Thyroid gland (tissue), 4 donors: Measurements from ENCODE around the gene SEMA4D.

Source experiments
- CTCF ChIP-seq, 6 experiments: fragments of 200-600 bp in 3 of 6; fragments of 450-650 bp in 3 of 6; sonication (generic) in 3 of 6; IDR thresholded peaks; one replicate each; pipeline ENCODE4 v1.5.1; 2016 to 2019; ENCODE audit warnings: antibody characterized with exemption in 6 of 6, mild to moderate bottlenecking in 2 of 6, inconsistent platforms in 1 of 6, moderate library complexity in 1 of 6
- POLR2A ChIP-seq, 2 donors: fragments of 450-650 bp; IDR thresholded peaks; one replicate each; pipeline ENCODE4 v1.6.1; 2017; ENCODE audit warnings: antibody characterized with exemption in 2 of 2, mild to moderate bottlenecking in 2 of 2, moderate library complexity in 1 of 2

GRCh38 chr9:89512382-89512781, 14.5 kb upstream of the SEMA4D start:
- TF ChIP-seq CTCF (IDR thresholded peaks at IDR 0.05): no peak
- no peak for TF ChIP-seq POLR2A (IDR thresholded peaks at IDR 0.05)
